Measurements from ENCODE around the gene TAF1B.

DNA sequence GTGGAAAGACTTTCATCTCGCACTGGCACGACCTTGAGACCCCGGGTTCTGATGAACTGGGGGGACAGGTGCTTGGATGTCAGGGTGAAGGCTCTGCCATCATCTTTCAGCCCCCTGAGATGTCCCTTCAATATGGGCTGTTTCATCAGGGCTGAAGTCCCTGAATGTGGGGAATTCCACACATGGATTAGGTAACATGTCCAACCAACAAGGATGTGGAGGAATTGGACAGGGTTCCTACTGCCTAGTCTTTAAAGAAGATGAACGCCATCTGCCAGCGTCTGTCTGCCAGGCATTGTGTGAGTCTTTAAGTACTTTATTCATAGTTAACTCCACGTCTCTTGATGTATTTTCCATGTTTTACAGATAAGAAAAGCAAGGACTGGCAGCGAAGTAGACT, 102.3 kb downstream of the TAF1B start:
- TF ChIP-seq, protein P1, sequence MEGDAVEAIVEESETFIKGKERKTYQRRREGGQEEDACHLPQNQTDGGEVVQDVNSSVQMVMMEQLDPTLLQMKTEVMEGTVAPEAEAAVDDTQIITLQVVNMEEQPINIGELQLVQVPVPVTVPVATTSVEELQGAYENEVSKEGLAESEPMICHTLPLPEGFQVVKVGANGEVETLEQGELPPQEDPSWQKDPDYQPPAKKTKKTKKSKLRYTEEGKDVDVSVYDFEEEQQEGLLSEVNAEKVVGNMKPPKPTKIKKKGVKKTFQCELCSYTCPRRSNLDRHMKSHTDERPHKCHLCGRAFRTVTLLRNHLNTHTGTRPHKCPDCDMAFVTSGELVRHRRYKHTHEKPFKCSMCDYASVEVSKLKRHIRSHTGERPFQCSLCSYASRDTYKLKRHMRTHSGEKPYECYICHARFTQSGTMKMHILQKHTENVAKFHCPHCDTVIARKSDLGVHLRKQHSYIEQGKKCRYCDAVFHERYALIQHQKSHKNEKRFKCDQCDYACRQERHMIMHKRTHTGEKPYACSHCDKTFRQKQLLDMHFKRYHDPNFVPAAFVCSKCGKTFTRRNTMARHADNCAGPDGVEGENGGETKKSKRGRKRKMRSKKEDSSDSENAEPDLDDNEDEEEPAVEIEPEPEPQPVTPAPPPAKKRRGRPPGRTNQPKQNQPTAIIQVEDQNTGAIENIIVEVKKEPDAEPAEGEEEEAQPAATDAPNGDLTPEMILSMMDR (IDR thresholded peaks at IDR 0.05), result no peak
- no peak for TF ChIP-seq EP300 (IDR thresholded peaks at IDR 0.05)
